HepG2 (cell line): ENCODE results near the gene HYAL1. TPM values are rescaled to one million over a fixed set of nuclear protein-coding genes. Genes with fewer than 3 reads are reported as not detected.

Source experiments
- ATAC-seq: fragments of 200-7000 bp; cut with Tn5 transposase; 3 replicates; pipeline ENCODE4 v1.9.1; 2020; ENCODE audit warnings: mild to moderate bottlenecking, moderate library complexity
- BruUV-seq: library from RNA; stranded (reverse); fragments of 400-500 nt; replicated peaks from 2 replicates; lab custom pipeline; 2021; lab: Mats Ljungman, UMichigan
- CTCF ChIA-PET: fragments of 300-600 bp; formaldehyde crosslinking; extraction: SDS; loops from one replicate; lab custom pipeline; 2021; ENCODE audit warnings: low total read pairs, inconsistent platforms, low intra/inter-chr PET ratio; lab: Yijun Ruan, JAX
- POLR2A ChIA-PET: fragments of 350-600 bp; sonication (Branson Sonifier 250); formaldehyde crosslinking; loops from one replicate; lab custom pipeline; 2020; ENCODE audit warnings: antibody characterized with exemption, inconsistent platforms; lab: Yijun Ruan, JAX
- DNase-seq: peaks from one replicate; pipeline ENCODE4 v3.0.0-alpha.2; 2015; ENCODE audit warnings: low spot score
- FAIRE-seq: peaks from 3 replicates; lab custom pipeline; 2011; peaks lifted over from hg19 to GRCh38; lab: Jason Lieb, UNC
- H2AFZ ChIP-seq: one replicate; pipeline ENCODE4 v1.6.1; 2011; ENCODE audit warnings: low read length, inconsistent platforms
- H3K27ac ChIP-seq: fragments of 300-600 bp; 3 replicates; pipeline ENCODE4 v1.8.0; 2011; ENCODE audit warnings: mixed run types, mild to moderate bottlenecking, mixed read lengths, low read length, inconsistent platforms; ENCODE audit not compliant: insufficient read depth; ENCODE audit errors: extremely low read length
- H3K27me3 ChIP-seq, 2 experiments: fragments of 200-600 bp in 1 of 2; 2 replicates in 1 of 2; 3 replicates in 1 of 2; pipeline versions ENCODE4 v1.6.0 to v1.8.0; 2011; ENCODE audit warnings: low read length in 2 of 2, mild to moderate bottlenecking in 2 of 2, moderate library complexity in 2 of 2, inconsistent platforms in 1 of 2; ENCODE audit not compliant: insufficient read depth in 2 of 2, control insufficient read depth in 1 of 2
- H3K36me3 ChIP-seq, 2 experiments: fragments of 200-600 bp in 1 of 2; replicated peaks in 1 of 2; 2 replicates in 1 of 2; 3 replicates in 1 of 2; pipeline versions ENCODE4 v1.5.1 to v1.8.0; 2011; ENCODE audit warnings: low read length in 2 of 2, inconsistent platforms in 1 of 2; ENCODE audit not compliant: insufficient read depth in 2 of 2, control insufficient read depth in 1 of 2
- H3K4me1 ChIP-seq: 2 replicates; pipeline ENCODE4 v1.5.1; 2012; ENCODE audit warnings: low read length, inconsistent platforms; ENCODE audit not compliant: insufficient read depth
- H3K4me2 ChIP-seq: 2 replicates; pipeline ENCODE4 v1.6.0; 2011; ENCODE audit warnings: low read depth, low read length, inconsistent platforms
- H3K4me3 ChIP-seq, 3 experiments: fragments of 200-600 bp in 1 of 3; sonication (generic), shearing (Covaris generic) in 1 of 3; replicated peaks in 1 of 3; 2 replicates each; pipeline ENCODE4 v1.5.1; 2011 to 2016; ENCODE audit warnings: low read length in 3 of 3, inconsistent platforms in 2 of 3, low read depth in 2 of 3, mild to moderate bottlenecking in 2 of 3, control low read depth in 1 of 3, mixed read lengths in 1 of 3; ENCODE audit not compliant: insufficient read depth in 1 of 3
- H3K79me2 ChIP-seq: one replicate; pipeline ENCODE4 v1.6.1; 2011; ENCODE audit warnings: low read length, inconsistent platforms; ENCODE audit not compliant: insufficient read depth
- H3K9ac ChIP-seq: 2 replicates; pipeline ENCODE4 v1.6.0; 2011; ENCODE audit warnings: mild to moderate bottlenecking, low read depth, low read length, inconsistent platforms; ENCODE audit not compliant: insufficient read depth
- H3K9me3 ChIP-seq: 2 replicates; pipeline ENCODE4 v1.5.1; 2012; ENCODE audit warnings: mild to moderate bottlenecking, low read length
- H4K20me1 ChIP-seq: 2 replicates; pipeline ENCODE4 v1.6.0; 2011; ENCODE audit warnings: inconsistent platforms, mild to moderate bottlenecking, low read length, moderate library complexity; ENCODE audit not compliant: insufficient read depth
- GLMP ChIP-seq: sonication (generic); formaldehyde crosslinking; IDR thresholded peaks from 2 replicates; pipeline ENCODE4 v1.9.0; 2021; ENCODE audit warnings: missing genetic modification reagents, mild to moderate bottlenecking, borderline replicate concordance
- HNF4A ChIP-seq: sonication (generic); formaldehyde crosslinking; IDR thresholded peaks from 2 replicates; pipeline ENCODE4 v1.4.0; 2020; ENCODE audit warnings: missing genetic modification reagents
- IRF9 ChIP-seq: sonication (generic); formaldehyde crosslinking; IDR thresholded peaks from 2 replicates; pipeline ENCODE4 v1.8.0; 2022; ENCODE audit warnings: missing genetic modification reagents, mild to moderate bottlenecking, borderline replicate concordance
- KLF15 ChIP-seq: sonication (generic); formaldehyde crosslinking; IDR thresholded peaks from 2 replicates; pipeline ENCODE4 v1.8.1; 2023; ENCODE audit warnings: borderline replicate concordance, mild to moderate bottlenecking, inconsistent platforms, missing genetic modification reagents, mixed read lengths
- NR3C1 ChIP-seq: sonication (generic); formaldehyde crosslinking; IDR thresholded peaks from 2 replicates; pipeline ENCODE4 v1.4.0; 2020; ENCODE audit warnings: missing genetic modification reagents
- PAX8 ChIP-seq: sonication (generic); formaldehyde crosslinking; IDR thresholded peaks from 2 replicates; pipeline ENCODE4 v1.8.0; 2022; ENCODE audit warnings: mild to moderate bottlenecking, missing genetic modification reagents, borderline replicate concordance
- RARA ChIP-seq: IDR thresholded peaks from 2 replicates; pipeline ENCODE4 v1.6.1; 2016; ENCODE audit warnings: missing genetic modification reagents, missing compliant biosample characterization
- SATB2 ChIP-seq: sonication (generic); formaldehyde crosslinking; IDR thresholded peaks from 2 replicates; pipeline ENCODE4 v1.5.0; 2020; ENCODE audit warnings: missing genetic modification reagents
- TRIM22 ChIP-seq: fragments of 450-650 bp; IDR thresholded peaks from 2 replicates; pipeline ENCODE4 v1.6.1; 2017
- XRCC5 ChIP-seq: fragments of 200-400 bp; formaldehyde crosslinking; optimal IDR thresholded peaks from 2 replicates; pipeline ENCODE3; 2017; ENCODE audit warnings: mild to moderate bottlenecking, low read length
- ZNF124 ChIP-seq: sonication (generic); formaldehyde crosslinking; IDR thresholded peaks from 2 replicates; pipeline ENCODE4 v1.4.0; 2020; ENCODE audit warnings: missing genetic modification reagents
- ZNF451 ChIP-seq: sonication (generic); formaldehyde crosslinking; IDR thresholded peaks from 2 replicates; pipeline ENCODE4 v1.5.0; 2020; ENCODE audit warnings: mild to moderate bottlenecking, missing genetic modification reagents
- ZNF557 ChIP-seq: sonication (generic); formaldehyde crosslinking; IDR thresholded peaks from 2 replicates; pipeline ENCODE4 v1.4.0; 2020; ENCODE audit warnings: missing genetic modification reagents
- ZNF609 ChIP-seq: sonication (generic); formaldehyde crosslinking; IDR thresholded peaks from 2 replicates; pipeline ENCODE4 v1.4.0; 2020; ENCODE audit warnings: mild to moderate bottlenecking, missing genetic modification reagents, borderline replicate concordance
- ZNF720 ChIP-seq: sonication (generic); formaldehyde crosslinking; IDR thresholded peaks from 2 replicates; pipeline ENCODE4 v1.4.0; 2020; ENCODE audit warnings: missing genetic modification reagents
- ZNF782 ChIP-seq: sonication (generic); formaldehyde crosslinking; IDR thresholded peaks from 2 replicates; pipeline ENCODE4 v1.4.0; 2020; ENCODE audit warnings: missing genetic modification reagents, mild to moderate bottlenecking, borderline replicate concordance
- ZNF850 ChIP-seq: sonication (generic); formaldehyde crosslinking; conservative IDR thresholded peaks from 2 replicates; pipeline ENCODE4 v1.9.0; 2021; ENCODE audit warnings: mild to moderate bottlenecking, missing genetic modification reagents
- WGBS: methylation state at CpG from one replicate; pipeline ENCODE4 v1.1.6; 2017; ENCODE audit warnings: low lambda C conversion rate; 5-methylcytosine and 5-hydroxymethylcytosine counted together
- in situ Hi-C: cut with HindIII; loops from 2 replicates; pipeline ENCODE4 v1.10.0; 2017; ENCODE audit warnings: low pct_unique_long_range_greater_than_20kb; ENCODE audit not compliant: extremely low pct_ligation_motif_present
- intact Hi-C: fragments of 100-400 bp; cut with micrococcal nuclease; formaldehyde crosslinking; loops from one replicate; pipeline ENCODE4 v1.10.0; 2022; ENCODE audit not compliant: unreplicated experiment
- polyA plus RNA-seq, 8 experiments: library from polyadenylated mRNA; depleted of rRNA in 3 of 8; stranded (reverse) in 7 of 8; unstranded in 1 of 8; fragments of >200 nt; fragmentation: Illumina TruSeq in 4 of 8; extraction: Trizol in 4 of 8; gene quantifications; 2 replicates each; pipeline versions ENCODE4 v1.2.1 to v1.2.3, GENCODE V29; 2011 to 2016; ENCODE audit warnings: low read depth in 4 of 8, missing spikeins in 1 of 8, mixed read lengths in 1 of 8; ENCODE audit not compliant: insufficient read depth in 1 of 8
- total RNA-seq, 5 experiments: library from RNA; depleted of rRNA; stranded (reverse); fragments of >200 nt; fragmentation: Illumina TruSeq; extraction: Trizol; gene quantifications; 2 replicates each; pipeline ENCODE4 v1.2.3, GENCODE V29; 2016; ENCODE audit warnings: low read depth in 1 of 5

The HYAL1 gene
- total and polyA plus RNA-seq, 2 of the 13 experiments (the other 11 are each of a cell fraction or from before 2014, with no cell fraction given): 76.5 to 193 TPM

- ChIA-PET POLR2A (interaction anchor here (0.8 to 1.7 kb wide), 2 partner anchors 19 to 59 kb away, joined by 3 to 6 read pairs; partner anchors contain the start of gene GNAI2), CTCF (no interaction called here)
- H3K9me3 ChIP-seq: no peaks in the 10 kb centered on the region
- no peak for DNase-seq
- H3K36me3 ChIP-seq: peaks cover 16 to 34% of the 10 kb centered on the region in 2 experiments
- no peak overlapping the region for H3K4me2 ChIP-seq
- no peak overlapping the region for H3K9ac ChIP-seq
- no peaks in the 10 kb centered on the region for H3K79me2 ChIP-seq
- H3K27me3 ChIP-seq: no peaks in the 10 kb centered on the region
- 90% methylated on average over 7 of the region's 8 CpGs for WGBS
- ATAC-seq: no peak
- in situ Hi-C loops (no loop called here), intact Hi-C loops (no loop called here)
- H4K20me1 ChIP-seq: no peaks in the 10 kb centered on the region
- no TSS peak for BruUV-seq
- H3K27ac ChIP-seq: no peak overlapping the region
- FAIRE-seq: no peak
- no peak overlapping the region for H3K4me3 ChIP-seq
- peaks cover 16% of the 10 kb centered on the region for H3K4me1 ChIP-seq
- H2AFZ ChIP-seq: no peak overlapping the region
- TF ChIP-seq SATB2 (CRISPR knock-in tag) (no peak), ZNF850 (CRISPR knock-in tag) (no peak), KLF15 (CRISPR knock-in tag) (no peak), XRCC5 (no peak), RARA (no peak), HNF4A (CRISPR knock-in tag) (no peak), ZNF720 (CRISPR knock-in tag) (no peak), NR3C1 (CRISPR knock-in tag) (no peak), TRIM22 (no peak), ZNF451 (no peak), ZNF782 (CRISPR knock-in tag) (no peak), ZNF609 (CRISPR knock-in tag) (no peak), PAX8 (CRISPR knock-in tag) (no peak), ZNF557 (CRISPR knock-in tag) (no peak), IRF9 (CRISPR knock-in tag) (no peak), GLMP (CRISPR knock-in tag) (no peak), ZNF124 (no peak)
These were observed 48.7 kb downstream of the HYAL1 start for GRCh38 chr3:50254577-50255250.
